ENCODE data around the gene CD1D. TPM values are rescaled to one million over a fixed set of nuclear protein-coding genes. Genes with fewer than 3 reads are reported as not detected.

Gene CD1D
- total RNA-seq, 1 experiment from 2014 or later, result not detected

GRCh38 chr1:158153179-158153578, 27.5 kb upstream of the CD1D start (continued):
- TF ChIP-seq ZBTB33 (IDR thresholded peaks at IDR 0.05; ENCODE audit: extremely low read depth, insufficient replicate concordance, low read length), result no peak
- no peak for TF ChIP-seq SIN3A (IDR thresholded peaks at IDR 0.05; ENCODE audit: low read depth)

- BruUV-seq (replicated peaks), result no TSS peak
- Histone ChIP-seq H3K4me2 (ENCODE audit: low read length) (no peak overlapping the region), H3K4me3 (replicated peaks in 1 of 2; ENCODE audit: low read depth in 1 of 2, low read length in 2 of 2) (no peak overlapping the region), H3K9me3 (ENCODE audit: control insufficient read depth in 1 of 2, insufficient read depth in 1 of 2, low read depth in 1 of 2, low read length in 2 of 2) (no peaks in the 10 kb centered on the region), H3K79me2 (ENCODE audit: insufficient read depth, low read length) (no peaks in the 10 kb centered on the region), H3K27me3 (ENCODE audit: insufficient read depth, low read length) (peaks cover 19% of the 10 kb centered on the region), H3K9ac (ENCODE audit: low read length) (no peak overlapping the region), H2AFZ (ENCODE audit: low read depth, low read length, poor library complexity, severe bottlenecking) (no peak overlapping the region), H3K4me1 (ENCODE audit: control insufficient read depth in 1 of 2, insufficient read depth in 2 of 2, low read length in 2 of 2) (peaks cover 3 to 13% of the 10 kb centered on the region in 2 experiments; a peak in 3 of 4 replicates), H3K27ac (ENCODE audit: low read depth, low read length) (no peak overlapping the region), H3K36me3 (ENCODE audit: control insufficient read depth in 1 of 2, insufficient read depth in 2 of 2, low read length in 2 of 2) (no peaks in the 10 kb centered on the region), H3K9me2 (ENCODE audit: insufficient read depth) (no peaks in the 10 kb centered on the region), H4K20me1 (ENCODE audit: insufficient read depth) (no peaks in the 10 kb centered on the region)
- CTCF ChIA-PET, result no interaction called here
- RAD21 ChIA-PET (ENCODE audit: low non-redundant PET in 1 of 2, low total read pairs in 2 of 2, uncharacterized antibody in 2 of 2, unreplicated experiment in 2 of 2), result no interaction called here
- intact Hi-C loops (cut with micrococcal nuclease), result no loop called here
- no peak for ATAC-seq
- TF ChIP-seq CBX3 (IDR thresholded peaks at IDR 0.05; ENCODE audit: low read depth) (no peak), SRF (IDR thresholded peaks at IDR 0.05; ENCODE audit: low read depth) (no peak), RAD21 (IDR thresholded peaks at IDR 0.05; ENCODE audit: low read depth) (no peak), TCF7L2 (IDR thresholded peaks at IDR 0.05; ENCODE audit: borderline replicate concordance, extremely low read depth, insufficient read depth, insufficient read length) (no peak), FOSL1 (IDR thresholded peaks at IDR 0.05; ENCODE audit: low read depth) (no peak), MAX (IDR thresholded peaks at IDR 0.05) (no peak), SIN3A (IDR thresholded peaks at IDR 0.05; ENCODE audit: low read depth) (no peak), EGR1 (IDR thresholded peaks at IDR 0.05; ENCODE audit: low read depth) (no peak), ZNF274 (IDR thresholded peaks at IDR 0.05; ENCODE audit: low read depth, low read length) (no peak), YY1 (IDR thresholded peaks at IDR 0.05; ENCODE audit: extremely low read depth, insufficient replicate concordance, low read depth, low read length) (no peak), ELF1 (IDR thresholded peaks at IDR 0.05; ENCODE audit: borderline replicate concordance, low read depth) (no peak), CEBPB (IDR thresholded peaks at IDR 0.05; ENCODE audit: low read depth) (no peak)
- POLR2A ChIA-PET, result no interaction called here
- DNase-seq (ENCODE audit: low read depth, low spot score), result no peak
Measured at GRCh38 chr1:158153746-158154444, 26.8 kb upstream of the CD1D start.

Data from HCT116 (cell line).